Hepatocyte (in vitro differentiated cells): ENCODE data around the gene MOSMO. TPM values are rescaled to one million over a fixed set of nuclear protein-coding genes. Genes with fewer than 3 reads are reported as not detected.
A peak's percentile ranks its signal among the peaks of the same experiment; 100 is the strongest.
"Not testable (repeated sequence)": the region's sequence is repeated elsewhere in the genome, so short reads cannot be mapped to it uniquely, and the experiment has no call there.

ENCODE experiments used
- DNase-seq: peaks from one replicate; pipeline ENCODE4 v3.0.0-alpha.2; 2016; ENCODE audit warnings: low spot score
- H2AFZ ChIP-seq: fragments of 200-600 bp; sonication (generic); 2 replicates; pipeline ENCODE4 v1.6.0; 2016; ENCODE audit warnings: antibody characterized with exemption, mild to moderate bottlenecking
- H3K27ac ChIP-seq: fragments of 200-600 bp; sonication (generic); 2 replicates; pipeline ENCODE4 v1.5.1; 2016; ENCODE audit warnings: mild to moderate bottlenecking
- H3K27me3 ChIP-seq: fragments of 200-600 bp; sonication (generic); 2 replicates; pipeline ENCODE4 v1.6.1; 2016
- H3K36me3 ChIP-seq: fragments of 200-600 bp; sonication (generic); replicated peaks from 2 replicates; pipeline ENCODE4 v1.5.1; 2016; ENCODE audit warnings: low read depth; ENCODE audit not compliant: insufficient read depth
- H3K4me1 ChIP-seq: fragments of 200-600 bp; sonication (generic); 2 replicates; pipeline ENCODE4 v1.5.1; 2016; ENCODE audit warnings: mild to moderate bottlenecking, moderate library complexity; ENCODE audit not compliant: insufficient read depth
- H3K4me2 ChIP-seq: fragments of 200-600 bp; sonication (generic); 2 replicates; pipeline ENCODE4 v1.6.0; 2016
- H3K4me3 ChIP-seq: fragments of 200-600 bp; sonication (generic); 2 replicates; pipeline ENCODE4 v1.5.1; 2016; ENCODE audit warnings: mild to moderate bottlenecking
- H3K79me2 ChIP-seq: fragments of 200-600 bp; sonication (generic); 2 replicates; pipeline ENCODE4 v1.6.0; 2017; ENCODE audit warnings: mild to moderate bottlenecking
- H3K9me2 ChIP-seq: fragments of 200-600 bp; sonication (generic); replicated peaks from 2 replicates; pipeline ENCODE4 v1.6.0; 2017; ENCODE audit warnings: mild to moderate bottlenecking; ENCODE audit not compliant: insufficient read depth
- H3K9me3 ChIP-seq: fragments of 200-600 bp; sonication (generic); 2 replicates; pipeline ENCODE4 v1.5.1; 2016; ENCODE audit warnings: low read depth, mild to moderate bottlenecking
- H4K20me1 ChIP-seq: fragments of 200-600 bp; sonication (generic); 2 replicates; pipeline ENCODE4 v1.6.0; 2016; ENCODE audit warnings: mild to moderate bottlenecking; ENCODE audit not compliant: insufficient read depth, poor library complexity, severe bottlenecking
- EZH2 ChIP-seq: fragments of 200-600 bp; sonication (generic); IDR thresholded peaks from 2 replicates; pipeline ENCODE4 v1.6.1; 2016; ENCODE audit warnings: antibody characterized with exemption, mild to moderate bottlenecking, borderline replicate concordance
- EZH2phosphoT487 ChIP-seq: fragments of 200-600 bp; sonication (generic); IDR thresholded peaks from one replicate; pipeline ENCODE4 v1.6.1; 2018; ENCODE audit warnings: antibody characterized with exemption, mild to moderate bottlenecking, low read depth, moderate library complexity; ENCODE audit not compliant: unreplicated experiment, severe bottlenecking
- WGBS: methylation state at CpG from one replicate; pipeline ENCODE4 v1.1.6; 2016; ENCODE audit warnings: low lambda C conversion rate; ENCODE audit errors: missing lambda C conversion rate; 5-methylcytosine and 5-hydroxymethylcytosine counted together
- polyA plus RNA-seq: library from polyadenylated mRNA; unstranded; fragments of >200 nt; fragmentation: Nextera tagmentation; extraction: Ambion mirVana; gene quantifications from 2 replicates; pipeline ENCODE4 v1.2.1, GENCODE V29; 2016
- total RNA-seq: library from RNA; depleted of rRNA; stranded (reverse); fragments of >200 nt; gene quantifications from 2 replicates; pipeline ENCODE4 v1.2.3, GENCODE V29; 2014
- TF ChIP-seq, protein P1 (sequence below): fragments of 200-600 bp; sonication (generic); IDR thresholded peaks from 2 replicates; pipeline ENCODE4 v1.5.1; 2016; ENCODE audit warnings: antibody characterized with exemption, mild to moderate bottlenecking; ENCODE audit not compliant: poor library complexity

The MOSMO gene
- total and polyA plus RNA-seq, 2 experiments from 2014 or later, result 6.5 to 16.1 TPM

DNA sequence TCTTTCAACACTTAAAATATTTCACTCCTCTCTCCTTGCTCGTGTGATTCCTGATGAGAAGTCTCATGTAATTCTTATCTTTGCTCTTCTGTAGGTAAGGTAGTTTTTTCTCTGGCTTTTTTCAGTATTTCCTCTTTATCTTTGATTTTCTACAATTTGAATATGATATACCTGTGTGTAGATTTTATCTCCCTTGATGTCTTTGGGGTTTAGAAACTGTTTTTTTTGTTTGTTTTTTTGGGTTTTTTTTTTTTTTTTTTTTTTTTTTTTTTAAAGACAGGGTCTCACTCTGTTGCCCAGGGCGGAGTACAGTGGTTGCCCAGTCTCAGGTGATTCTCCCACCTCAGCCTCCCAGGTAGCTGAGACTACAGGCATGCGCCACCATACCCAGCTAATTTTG, 26.6 kb downstream of the MOSMO start:
- Histone ChIP-seq H3K79me2 (peaks cover 40% of the 10 kb centered on the region), H3K27ac (no peak overlapping the region), H3K27me3 (no peaks in the 10 kb centered on the region), H3K9me3 (no peaks in the 10 kb centered on the region), H3K9me2 (no peaks in the 10 kb centered on the region), H3K4me3 (no peak overlapping the region), H3K36me3 (no peaks in the 10 kb centered on the region), H3K4me1 (peaks cover 15% of the 10 kb centered on the region), H2AFZ (no peak overlapping the region), H3K4me2 (no peak overlapping the region), H4K20me1 (no peaks in the 10 kb centered on the region)
- TF ChIP-seq EZH2, result no peak
- no peak for TF ChIP-seq EZH2phosphoT487
- TF ChIP-seq, protein P1, sequence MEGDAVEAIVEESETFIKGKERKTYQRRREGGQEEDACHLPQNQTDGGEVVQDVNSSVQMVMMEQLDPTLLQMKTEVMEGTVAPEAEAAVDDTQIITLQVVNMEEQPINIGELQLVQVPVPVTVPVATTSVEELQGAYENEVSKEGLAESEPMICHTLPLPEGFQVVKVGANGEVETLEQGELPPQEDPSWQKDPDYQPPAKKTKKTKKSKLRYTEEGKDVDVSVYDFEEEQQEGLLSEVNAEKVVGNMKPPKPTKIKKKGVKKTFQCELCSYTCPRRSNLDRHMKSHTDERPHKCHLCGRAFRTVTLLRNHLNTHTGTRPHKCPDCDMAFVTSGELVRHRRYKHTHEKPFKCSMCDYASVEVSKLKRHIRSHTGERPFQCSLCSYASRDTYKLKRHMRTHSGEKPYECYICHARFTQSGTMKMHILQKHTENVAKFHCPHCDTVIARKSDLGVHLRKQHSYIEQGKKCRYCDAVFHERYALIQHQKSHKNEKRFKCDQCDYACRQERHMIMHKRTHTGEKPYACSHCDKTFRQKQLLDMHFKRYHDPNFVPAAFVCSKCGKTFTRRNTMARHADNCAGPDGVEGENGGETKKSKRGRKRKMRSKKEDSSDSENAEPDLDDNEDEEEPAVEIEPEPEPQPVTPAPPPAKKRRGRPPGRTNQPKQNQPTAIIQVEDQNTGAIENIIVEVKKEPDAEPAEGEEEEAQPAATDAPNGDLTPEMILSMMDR, result no peak
- DNase-seq, result no peak
- WGBS, result 94% methylated on average over 3 of the region's 3 CpGs

DNA sequence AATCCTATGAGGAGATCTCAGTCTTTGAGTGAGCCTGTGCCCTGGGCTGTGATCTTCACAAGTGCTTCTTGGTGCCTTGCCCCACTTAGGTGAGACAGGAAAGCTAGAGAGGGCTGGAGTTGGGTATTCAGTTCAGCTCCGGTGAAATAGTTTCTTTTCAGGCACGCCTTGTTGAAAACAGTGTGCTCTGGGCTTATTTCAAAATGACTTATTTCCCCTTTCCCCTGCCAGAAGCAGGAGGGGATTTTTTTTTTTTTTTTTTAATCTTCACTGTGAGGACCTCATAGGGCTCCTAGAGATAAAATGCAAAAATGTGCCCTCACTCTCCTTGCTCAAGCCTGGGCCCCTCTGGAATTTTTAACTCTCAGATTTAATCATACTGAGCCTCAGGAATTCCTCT, 27.2 kb downstream of the MOSMO start:
- H4K20me1 ChIP-seq, result no peaks in the 10 kb centered on the region
- H3K9me2 ChIP-seq, result no peaks in the 10 kb centered on the region
- WGBS, result 66% methylated on average over 2 of the region's 2 CpGs
- TF ChIP-seq, protein P1, result no peak
- no peak for TF ChIP-seq EZH2
- TF ChIP-seq EZH2phosphoT487, result no peak
- H3K9me3 ChIP-seq, result no peaks in the 10 kb centered on the region
- H3K27ac ChIP-seq, result peak overlapping the region; percentile 10
- H2AFZ ChIP-seq, result no peak overlapping the region
- H3K27me3 ChIP-seq, result no peaks in the 10 kb centered on the region
- peaks cover 8% of the 10 kb centered on the region for H3K4me1 ChIP-seq
- H3K4me3 ChIP-seq, result no peak overlapping the region
- peak overlapping the region; percentile 27 for H3K4me2 ChIP-seq
- DNase-seq, result no peak
- H3K36me3 ChIP-seq, result no peaks in the 10 kb centered on the region
- peaks cover 40% of the 10 kb centered on the region for H3K79me2 ChIP-seq

DNA sequence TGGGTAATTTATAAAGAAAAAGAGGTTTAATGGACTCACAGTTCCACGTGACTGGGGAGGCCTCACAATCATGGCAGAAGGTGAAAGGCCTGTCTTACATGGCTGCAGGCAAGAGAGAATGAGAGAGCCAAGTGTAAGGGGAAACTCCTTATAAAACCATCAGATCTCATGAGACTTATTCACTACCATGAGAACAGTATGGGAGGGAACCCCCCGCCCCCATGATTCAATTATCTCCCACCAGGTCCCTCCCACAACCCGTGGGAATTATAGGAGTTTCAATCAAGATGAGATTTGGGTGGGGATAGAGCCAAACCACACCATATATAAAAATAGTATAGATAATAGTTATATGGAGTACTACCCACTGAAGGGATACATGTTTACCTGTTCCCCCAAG, 36.0 kb downstream of the MOSMO start:
- not testable (repeated sequence) for H3K36me3 ChIP-seq, H2AFZ ChIP-seq, H3K4me3 ChIP-seq, H3K79me2 ChIP-seq, H3K4me2 ChIP-seq, H3K27ac ChIP-seq, H3K27me3 ChIP-seq, H3K4me1 ChIP-seq, H4K20me1 ChIP-seq, DNase-seq, H3K9me2 ChIP-seq, H3K9me3 ChIP-seq
- WGBS, result 94% methylated on average over 3 of the region's 3 CpGs

DNA sequence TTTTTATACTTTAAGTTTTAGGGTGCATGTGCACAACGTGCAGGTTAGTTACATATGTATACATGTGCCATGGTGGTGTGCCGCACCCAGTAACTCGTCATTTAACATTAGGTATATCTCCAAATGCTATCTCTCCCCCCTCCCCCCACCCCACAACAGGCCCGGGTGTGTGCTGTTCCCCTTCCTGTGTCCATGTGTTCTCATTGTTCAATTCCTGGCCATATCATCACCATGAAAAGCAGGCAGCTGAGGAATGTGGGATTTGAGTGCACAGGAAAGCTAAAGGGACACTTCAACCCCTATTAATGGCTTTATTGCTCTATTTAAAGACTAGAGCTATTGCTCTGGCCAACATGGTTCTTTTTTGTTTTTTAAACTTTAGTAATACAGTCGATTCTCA, 38.0 kb downstream of the MOSMO start:
- not testable (repeated sequence) for H3K4me2 ChIP-seq, H3K9me3 ChIP-seq, H3K27me3 ChIP-seq, H3K4me1 ChIP-seq, DNase-seq, H3K36me3 ChIP-seq, H4K20me1 ChIP-seq, H3K9me2 ChIP-seq, H2AFZ ChIP-seq, H3K27ac ChIP-seq, H3K4me3 ChIP-seq, H3K79me2 ChIP-seq
- 57% methylated on average over 5 of the region's 5 CpGs for WGBS

DNA sequence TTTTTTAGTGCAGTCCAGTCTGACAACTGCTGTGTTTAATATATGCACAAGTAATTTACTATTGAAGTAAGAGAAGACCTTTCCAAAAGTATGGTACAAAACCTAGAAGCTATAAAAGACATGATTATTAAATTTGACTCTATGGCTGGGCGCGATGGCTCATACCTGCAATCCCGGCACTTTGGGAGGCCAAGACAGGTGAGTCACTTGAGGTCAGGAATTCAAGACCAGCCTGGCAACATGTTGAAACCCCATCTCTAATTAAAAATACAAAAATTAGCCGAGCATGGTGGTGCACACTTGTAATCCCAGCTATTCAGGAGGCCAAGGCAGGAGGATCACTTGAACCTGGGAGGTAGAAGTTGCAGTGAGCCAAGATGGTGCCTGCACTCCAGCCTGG, 43.1 kb downstream of the MOSMO start:
- Histone ChIP-seq H3K4me1 (no peaks in the 10 kb centered on the region), H3K79me2 (peaks cover 4% of the 10 kb centered on the region), H3K27ac (no peak overlapping the region), H3K9me3 (no peaks in the 10 kb centered on the region), H3K4me2 (no peak overlapping the region), H3K27me3 (no peaks in the 10 kb centered on the region), H4K20me1 (no peaks in the 10 kb centered on the region), H3K9me2 (no peaks in the 10 kb centered on the region), H3K4me3 (no peak overlapping the region), H3K36me3 (no peaks in the 10 kb centered on the region), H2AFZ (no peak overlapping the region)
- TF ChIP-seq, protein P1, result no peak
- TF ChIP-seq EZH2, result no peak
- TF ChIP-seq EZH2phosphoT487, result no peak
- DNase-seq, result no peak
- WGBS, result 96% methylated on average over 4 of the region's 4 CpGs
